HG03378 (cell line): ENCODE data around the gene SLC43A2.
"Not testable (repeated sequence)": the region's sequence is repeated elsewhere in the genome, so short reads cannot be mapped to it uniquely, and the experiment has no call there.

Experiments
- ATAC-seq: cut with Tn5 transposase; IDR thresholded peaks from one replicate; pipeline ENCODE4 v1.9.1; 2021; ENCODE audit warnings: mild to moderate bottlenecking, moderate library complexity; ENCODE audit not compliant: unreplicated experiment

Gene SLC43A2

GRCh38 chr17:1591474-1592090 is 37.1 kb downstream of the SLC43A2 start:
- ATAC-seq = no peak

GRCh38 chr17:1590747-1591473 is 37.7 kb downstream of the SLC43A2 start:
- no peak for ATAC-seq

- ATAC-seq = no peak
These were observed 38.4 kb downstream of the SLC43A2 start for GRCh38 chr17:1590029-1590746.

GRCh38 chr17:1588821-1589585 is 39.6 kb downstream of the SLC43A2 start:
- no peak for ATAC-seq

GRCh38 chr17:1584167-1584566 is 44.5 kb downstream of the SLC43A2 start:
- no peak for ATAC-seq

- no peak for ATAC-seq
These were observed 45.1 kb downstream of the SLC43A2 start for GRCh38 chr17:1583556-1583955.

GRCh38 chr17:1582374-1582773 is 46.3 kb downstream of the SLC43A2 start:
- ATAC-seq = no peak

GRCh38 chr17:1580979-1581676 is 47.5 kb downstream of the SLC43A2 start:
- no peak for ATAC-seq

- no peak for ATAC-seq
These were observed 50.6 kb downstream of the SLC43A2 start for GRCh38 chr17:1578029-1578428.

- ATAC-seq = no peak
These were observed 51.0 kb downstream of the SLC43A2 start for GRCh38 chr17:1577583-1578013.

- ATAC-seq = no peak
These were observed 51.5 kb downstream of the SLC43A2 start for GRCh38 chr17:1577182-1577581.

GRCh38 chr17:1576500-1576899 is 52.1 kb downstream of the SLC43A2 start:
- no peak for ATAC-seq

GRCh38 chr17:1574697-1575471 is 53.8 kb downstream of the SLC43A2 start:
- no peak for ATAC-seq

GRCh38 chr17:1573932-1574696 is 54.5 kb downstream of the SLC43A2 start:
- ATAC-seq = no peak

GRCh38 chr17:1572646-1573045 is 56.0 kb downstream of the SLC43A2 start:
- not testable (repeated sequence) for ATAC-seq

GRCh38 chr17:1571341-1571704 is 57.3 kb downstream of the SLC43A2 start:
- no peak for ATAC-seq

- ATAC-seq = no peak
These were observed 59.5 kb downstream of the SLC43A2 start for GRCh38 chr17:1568950-1569810.

- ATAC-seq = no peak
These were observed 62.0 kb downstream of the SLC43A2 start for GRCh38 chr17:1566505-1567199.
